Measurements from ENCODE around the gene LIN7A.
"Not testable (repeated sequence)": the region's sequence is repeated elsewhere in the genome, so short reads cannot be mapped to it uniquely, and the experiment has no call there.

LIN7A gene

DNA sequence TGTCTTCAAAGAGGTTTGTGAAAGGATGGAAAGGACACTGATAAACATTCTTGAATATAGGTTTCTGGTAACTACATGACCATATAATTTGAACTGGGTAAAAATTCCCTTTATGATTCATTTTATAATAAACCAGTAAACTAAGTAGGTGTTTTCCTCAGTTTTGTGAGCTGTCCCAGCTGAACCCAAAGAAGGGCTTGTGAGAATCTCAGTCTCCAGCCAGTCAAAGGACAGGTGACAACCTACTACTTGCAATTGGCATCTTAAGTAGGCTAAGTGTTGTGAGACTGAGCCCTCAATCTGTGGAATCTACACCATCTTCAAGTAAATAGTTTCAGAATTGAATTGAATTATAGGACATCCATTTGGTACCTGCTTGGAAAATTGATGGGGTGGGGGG is 145.9 kb downstream of the LIN7A start:
- H4K91ac ChIP-seq (ENCODE audit: low read depth, low read length), result no peak overlapping the region
- H3K4me1 ChIP-seq (ENCODE audit: control insufficient read depth in 1 of 2, insufficient read depth in 2 of 2, low read length in 2 of 2), result no peaks in the 10 kb centered on the region
- no peak overlapping the region for H2BK12ac ChIP-seq (ENCODE audit: low read length)
- H2AFZ ChIP-seq (ENCODE audit: insufficient read depth, low read length, poor library complexity), result no peak overlapping the region
- DNase-seq, result no peak
- no peak overlapping the region for H3K9ac ChIP-seq (ENCODE audit: low read length)
- H2BK5ac ChIP-seq (ENCODE audit: low read depth, low read length, poor library complexity), result no peak overlapping the region
- no peak overlapping the region for H4K12ac ChIP-seq (ENCODE audit: low read depth, low read length)
- H2AK5ac ChIP-seq (ENCODE audit: low read length), result no peak overlapping the region
- H4K8ac ChIP-seq (ENCODE audit: low read depth, low read length), result no peak overlapping the region
- no peak overlapping the region for H2BK120ac ChIP-seq (ENCODE audit: insufficient read depth, low read length, poor library complexity)
- no peaks in the 10 kb centered on the region for H3K79me1 ChIP-seq (ENCODE audit: low read length)
- H3K4me3 ChIP-seq (ENCODE audit: low read depth, low read length), result no peak overlapping the region
- H3K79me2 ChIP-seq (ENCODE audit: control insufficient read depth, insufficient read depth, low read length, poor library complexity), result no peaks in the 10 kb centered on the region
- H3K27ac ChIP-seq (ENCODE audit: low read depth, low read length), result no peak overlapping the region
- no peaks in the 10 kb centered on the region for H3K36me3 ChIP-seq (ENCODE audit: control insufficient read depth in 1 of 2, insufficient read depth in 2 of 2, low read length in 2 of 2)
- H3K18ac ChIP-seq (ENCODE audit: low read length), result no peak overlapping the region
- no peaks in the 10 kb centered on the region for H3K9me3 ChIP-seq (ENCODE audit: insufficient read depth, low read depth, low read length)
- no peak overlapping the region for H3K4me2 ChIP-seq (ENCODE audit: low read length)
- H3K23ac ChIP-seq (ENCODE audit: low read length), result no peak overlapping the region
- no peaks in the 10 kb centered on the region for H3K27me3 ChIP-seq (ENCODE audit: insufficient read depth, low read length)
- no peak overlapping the region for H3K14ac ChIP-seq (ENCODE audit: low read length)
- H3K4ac ChIP-seq (ENCODE audit: low read depth, low read length), result no peak overlapping the region

GRCh38 chr12:80788407-80788806 is 149.3 kb downstream of the LIN7A start:
- not testable (repeated sequence) for H4K91ac ChIP-seq (ENCODE audit: low read depth, low read length); H3K18ac ChIP-seq (ENCODE audit: low read length); H3K27me3 ChIP-seq (ENCODE audit: insufficient read depth, low read length); H3K79me1 ChIP-seq (ENCODE audit: low read length); H2BK12ac ChIP-seq (ENCODE audit: low read length); H3K27ac ChIP-seq (ENCODE audit: low read depth, low read length); H3K9ac ChIP-seq (ENCODE audit: low read length); H4K8ac ChIP-seq (ENCODE audit: low read depth, low read length); H3K4me2 ChIP-seq (ENCODE audit: low read length); H2AFZ ChIP-seq (ENCODE audit: insufficient read depth, low read length, poor library complexity); H2AK5ac ChIP-seq (ENCODE audit: low read length); H2BK5ac ChIP-seq (ENCODE audit: low read depth, low read length, poor library complexity); H3K79me2 ChIP-seq (ENCODE audit: control insufficient read depth, insufficient read depth, low read length, poor library complexity); H3K4me1 ChIP-seq (ENCODE audit: control insufficient read depth in 1 of 2, insufficient read depth in 2 of 2, low read length in 2 of 2); H3K14ac ChIP-seq (ENCODE audit: low read length); H3K4ac ChIP-seq (ENCODE audit: low read depth, low read length); H3K9me3 ChIP-seq (ENCODE audit: insufficient read depth, low read depth, low read length); H3K23ac ChIP-seq (ENCODE audit: low read length); H3K4me3 ChIP-seq (ENCODE audit: low read depth, low read length); H3K36me3 ChIP-seq (ENCODE audit: control insufficient read depth in 1 of 2, insufficient read depth in 2 of 2, low read length in 2 of 2); H2BK120ac ChIP-seq (ENCODE audit: insufficient read depth, low read length, poor library complexity); H4K12ac ChIP-seq (ENCODE audit: low read depth, low read length); DNase-seq
- 100% methylated on average over 2 of the region's 10 CpGs for WGBS (ENCODE audit: extremely low coverage, insufficient coverage, insufficient read length)

- H2AFZ ChIP-seq (ENCODE audit: insufficient read depth, low read length, poor library complexity); H4K8ac ChIP-seq (ENCODE audit: low read depth, low read length); H3K9me3 ChIP-seq (ENCODE audit: insufficient read depth, low read depth, low read length); H2BK120ac ChIP-seq (ENCODE audit: insufficient read depth, low read length, poor library complexity); H3K4ac ChIP-seq (ENCODE audit: low read depth, low read length); H3K4me2 ChIP-seq (ENCODE audit: low read length); H3K27ac ChIP-seq (ENCODE audit: low read depth, low read length); H3K4me1 ChIP-seq (ENCODE audit: control insufficient read depth in 1 of 2, insufficient read depth in 2 of 2, low read length in 2 of 2); H3K14ac ChIP-seq (ENCODE audit: low read length); H4K12ac ChIP-seq (ENCODE audit: low read depth, low read length); H3K9ac ChIP-seq (ENCODE audit: low read length); H3K27me3 ChIP-seq (ENCODE audit: insufficient read depth, low read length); H3K23ac ChIP-seq (ENCODE audit: low read length); H3K4me3 ChIP-seq (ENCODE audit: low read depth, low read length); DNase-seq; H2BK5ac ChIP-seq (ENCODE audit: low read depth, low read length, poor library complexity); H2BK12ac ChIP-seq (ENCODE audit: low read length); H3K18ac ChIP-seq (ENCODE audit: low read length); H3K36me3 ChIP-seq (ENCODE audit: control insufficient read depth in 1 of 2, insufficient read depth in 2 of 2, low read length in 2 of 2); H4K91ac ChIP-seq (ENCODE audit: low read depth, low read length); H3K79me2 ChIP-seq (ENCODE audit: control insufficient read depth, insufficient read depth, low read length, poor library complexity); H2AK5ac ChIP-seq (ENCODE audit: low read length); H3K79me1 ChIP-seq (ENCODE audit: low read length): not testable (repeated sequence)
- no CpG with 5 or more reads among the region's 5 CpGs for WGBS (ENCODE audit: extremely low coverage, insufficient coverage, insufficient read length)
Observed at GRCh38 chr12:80782963-80783470, 154.7 kb downstream of the LIN7A start.

GRCh38 chr12:80781313-80781712 is 156.4 kb downstream of the LIN7A start:
- Histone ChIP-seq H3K14ac (ENCODE audit: low read length) (no peak overlapping the region), H2BK120ac (ENCODE audit: insufficient read depth, low read length, poor library complexity) (no peak overlapping the region), H4K91ac (ENCODE audit: low read depth, low read length) (no peak overlapping the region), H3K18ac (ENCODE audit: low read length) (no peak overlapping the region), H3K79me1 (ENCODE audit: low read length) (no peaks in the 10 kb centered on the region), H3K4me2 (ENCODE audit: low read length) (no peak overlapping the region), H2BK12ac (ENCODE audit: low read length) (no peak overlapping the region), H4K12ac (ENCODE audit: low read depth, low read length) (no peak overlapping the region), H3K23ac (ENCODE audit: low read length) (no peak overlapping the region), H2AFZ (ENCODE audit: insufficient read depth, low read length, poor library complexity) (no peak overlapping the region), H3K4me1 (ENCODE audit: control insufficient read depth in 1 of 2, insufficient read depth in 2 of 2, low read length in 2 of 2) (no peaks in the 10 kb centered on the region), H3K27ac (ENCODE audit: low read depth, low read length) (no peak overlapping the region), H2AK5ac (ENCODE audit: low read length) (no peak overlapping the region), H3K4me3 (ENCODE audit: low read depth, low read length) (no peak overlapping the region), H3K4ac (ENCODE audit: low read depth, low read length) (no peak overlapping the region), H3K27me3 (ENCODE audit: insufficient read depth, low read length) (no peaks in the 10 kb centered on the region), H3K9ac (ENCODE audit: low read length) (no peak overlapping the region), H4K8ac (ENCODE audit: low read depth, low read length) (no peak overlapping the region), H2BK5ac (ENCODE audit: low read depth, low read length, poor library complexity) (no peak overlapping the region), H3K79me2 (ENCODE audit: control insufficient read depth, insufficient read depth, low read length, poor library complexity) (no peaks in the 10 kb centered on the region), H3K9me3 (ENCODE audit: insufficient read depth, low read depth, low read length) (no peaks in the 10 kb centered on the region), H3K36me3 (ENCODE audit: control insufficient read depth in 1 of 2, insufficient read depth in 2 of 2, low read length in 2 of 2) (no peaks in the 10 kb centered on the region)
- DNase-seq, result no peak
- WGBS (ENCODE audit: extremely low coverage, insufficient coverage, insufficient read length), result no CpG with 5 or more reads among the region's 1 CpG
